ENCODE measurements around the gene VEGFA. TPM values are rescaled to one million over a fixed set of nuclear protein-coding genes. Genes with fewer than 3 reads are reported as not detected.

VEGFA gene
- total RNA-seq, 1 donor from 2014 or later = 137 TPM

DNA sequence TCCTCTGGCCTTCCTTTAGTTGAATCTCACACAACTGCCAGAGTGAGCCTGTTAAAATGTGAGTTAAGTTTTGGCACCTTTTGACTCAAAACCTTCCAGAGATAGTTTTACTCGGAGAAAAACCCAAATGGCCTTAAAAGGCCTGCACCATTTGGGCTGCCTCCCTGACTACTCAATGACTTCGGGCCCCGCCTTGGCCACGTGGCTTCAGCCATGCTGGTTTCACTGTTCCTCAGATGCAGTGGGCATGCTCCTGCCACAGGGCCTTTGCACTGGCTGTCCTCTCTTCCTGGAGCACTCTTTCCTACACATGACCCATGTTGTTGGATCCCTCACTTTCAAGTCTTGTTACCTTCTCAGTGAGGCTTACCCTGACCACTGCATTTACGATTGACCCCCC, 18.3 kb downstream of the VEGFA start:
- Mint-ChIP-seq H3K27me3 (ENCODE audit: low read depth) (no peaks in the 10 kb centered on the region), H3K4me3 (ENCODE audit: unreplicated experiment) (no peak overlapping the region), H3K4me1 (ENCODE audit: low read depth) (peaks cover 10% of the 10 kb centered on the region), H3K9me3 (ENCODE audit: low read depth) (no peaks in the 10 kb centered on the region), H3K36me3 (ENCODE audit: low read depth) (peaks cover 20% of the 10 kb centered on the region), H3K27ac (ENCODE audit: unreplicated experiment) (no peak overlapping the region)
- no peak for TF ChIP-seq CTCF (IDR thresholded peaks at IDR 0.05)
- no peak for DNase-seq (ENCODE audit: low spot score)

- Mint-ChIP-seq H3K36me3 (ENCODE audit: low read depth) (peaks cover 13% of the 10 kb centered on the region), H3K27me3 (ENCODE audit: low read depth) (no peaks in the 10 kb centered on the region), H3K4me3 (ENCODE audit: unreplicated experiment) (no peak overlapping the region), H3K27ac (ENCODE audit: unreplicated experiment) (peak overlapping the region; percentile 34), H3K9me3 (ENCODE audit: low read depth) (no peaks in the 10 kb centered on the region), H3K4me1 (ENCODE audit: low read depth) (peaks cover 10% of the 10 kb centered on the region)
- TF ChIP-seq CTCF (IDR thresholded peaks at IDR 0.05) = no peak
- no peak for DNase-seq (ENCODE audit: low spot score)
Observed at GRCh38 chr6:43789447-43789846, 19.4 kb downstream of the VEGFA start.

DNA sequence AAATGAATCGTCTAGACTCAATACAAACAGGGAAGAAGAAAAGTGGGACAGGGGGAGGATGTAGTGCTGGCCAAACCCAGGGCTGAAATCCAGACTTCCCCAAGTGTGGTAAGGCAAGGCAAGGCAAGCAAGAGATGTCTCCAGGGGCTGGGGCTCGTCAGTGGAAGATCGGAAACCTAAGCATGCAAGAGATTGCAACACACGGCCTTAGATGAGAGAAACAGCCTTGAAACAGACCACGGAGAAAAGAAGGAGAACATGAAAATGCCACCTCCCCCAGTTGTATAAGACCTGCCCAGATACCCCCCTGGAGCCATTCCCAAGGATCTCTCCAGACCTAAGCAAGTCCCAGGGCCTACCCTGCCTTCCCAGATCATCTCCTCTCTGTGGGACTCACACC, 20.0 kb downstream of the VEGFA start:
- no peak overlapping the region for H3K4me3 Mint-ChIP-seq (ENCODE audit: unreplicated experiment)
- peaks cover 10% of the 10 kb centered on the region for H3K4me1 Mint-ChIP-seq (ENCODE audit: low read depth)
- H3K36me3 Mint-ChIP-seq (ENCODE audit: low read depth) = peaks cover 8% of the 10 kb centered on the region
- H3K27ac Mint-ChIP-seq (ENCODE audit: unreplicated experiment) = peak overlapping the region; percentile 34
- no peaks in the 10 kb centered on the region for H3K9me3 Mint-ChIP-seq (ENCODE audit: low read depth)
- TF ChIP-seq CTCF (IDR thresholded peaks at IDR 0.05) = no peak
- DNase-seq (ENCODE audit: low spot score) = peak; percentile 32
- H3K27me3 Mint-ChIP-seq (ENCODE audit: low read depth) = no peaks in the 10 kb centered on the region

DNA sequence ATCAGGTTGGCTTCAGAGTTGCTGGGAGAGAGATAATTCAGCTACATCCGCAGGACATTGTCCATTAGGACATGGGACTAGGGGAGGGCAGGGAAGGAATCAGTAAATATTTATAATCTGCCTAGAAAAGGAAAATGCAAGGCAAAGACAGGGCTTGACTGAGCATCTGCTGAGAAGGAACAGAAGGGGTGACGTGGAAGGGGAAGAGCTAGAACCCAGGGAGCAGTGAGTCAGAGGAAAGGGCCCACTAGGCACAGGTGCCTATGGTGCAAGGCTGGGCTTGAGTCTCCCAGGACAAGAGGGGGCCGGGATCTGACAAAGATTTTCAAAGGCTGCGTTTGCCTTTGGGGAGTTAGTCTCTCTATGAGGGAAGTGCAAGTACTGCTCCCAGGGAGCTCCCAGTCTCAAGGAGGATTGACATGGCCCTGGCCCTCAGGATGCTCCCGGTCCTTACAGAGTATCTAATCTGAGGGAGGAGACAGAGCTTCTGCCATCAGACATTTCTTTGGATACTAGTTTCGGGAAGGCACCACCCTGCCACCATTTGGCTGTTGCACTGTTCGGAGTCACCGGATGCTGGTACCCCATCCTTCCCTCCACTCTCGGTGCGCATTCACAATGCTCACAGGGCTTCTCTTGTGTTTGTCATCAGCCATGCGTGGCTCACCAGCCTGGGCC, 21.9 kb downstream of the VEGFA start:
- Mint-ChIP-seq H3K27me3 (ENCODE audit: low read depth) (no peaks in the 10 kb centered on the region), H3K4me3 (ENCODE audit: unreplicated experiment) (no peak overlapping the region), H3K4me1 (ENCODE audit: low read depth) (peaks cover 10% of the 10 kb centered on the region)

More for the DNA sequence above, 21.9 kb downstream of the VEGFA start:
- DNase-seq (ENCODE audit: low spot score) = no peak
- TF ChIP-seq CTCF (IDR thresholded peaks at IDR 0.05) = no peak
- no peaks in the 10 kb centered on the region for H3K9me3 Mint-ChIP-seq (ENCODE audit: low read depth)
- no peak overlapping the region for H3K27ac Mint-ChIP-seq (ENCODE audit: unreplicated experiment)
- no peaks in the 10 kb centered on the region for H3K36me3 Mint-ChIP-seq (ENCODE audit: low read depth)

Data from chondrocyte (in vitro differentiated cells).